ENCODE measurements around the gene DENND1A. TPM values are rescaled to one million over a fixed set of nuclear protein-coding genes. Genes with fewer than 3 reads are reported as not detected.

The DENND1A gene
- total RNA-seq, 1 donor from 2014 or later, result 23.0 TPM

DNA sequence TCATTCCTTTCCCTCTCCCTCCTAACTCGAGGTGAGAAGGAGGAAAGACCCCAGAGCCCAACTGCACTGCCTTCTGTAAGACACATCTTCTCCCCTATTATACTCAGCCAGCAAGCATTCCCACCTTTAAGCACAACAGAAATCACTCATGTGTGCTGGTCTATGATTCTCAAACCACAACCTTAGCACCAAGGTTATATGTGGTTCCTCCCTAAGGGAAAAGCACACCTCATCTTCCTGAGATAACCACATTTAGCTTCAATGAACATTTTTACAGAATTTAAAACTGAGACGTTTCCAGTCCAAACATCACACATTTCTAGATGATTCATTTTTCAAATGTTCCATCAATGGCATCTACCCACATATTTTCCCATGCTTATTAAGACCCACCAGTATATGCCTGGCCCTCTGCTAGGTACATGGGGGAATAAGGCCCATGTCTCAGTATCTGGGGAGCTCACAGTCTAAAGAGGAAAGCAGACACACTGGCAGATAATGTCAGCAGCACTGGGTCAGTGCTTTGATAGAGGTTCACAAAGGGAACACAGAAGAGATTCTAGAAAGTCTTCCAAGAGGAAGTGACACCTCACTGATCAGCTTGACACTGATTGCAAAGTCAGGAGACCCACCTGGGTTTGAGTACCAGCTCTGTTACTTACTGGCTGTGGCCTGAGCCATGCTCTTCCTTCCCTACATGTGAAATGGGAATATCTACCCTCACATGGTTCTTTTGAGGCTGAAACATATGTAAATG, 245.4 kb downstream of the DENND1A start:
- intact Hi-C loops (cut with DNase I), result no loop called here
- DNase-seq, result no peak
- H3K36me3 ChIP-seq, result no peaks in the 10 kb centered on the region
- ATAC-seq, result no peak
- TF ChIP-seq, protein P1, sequence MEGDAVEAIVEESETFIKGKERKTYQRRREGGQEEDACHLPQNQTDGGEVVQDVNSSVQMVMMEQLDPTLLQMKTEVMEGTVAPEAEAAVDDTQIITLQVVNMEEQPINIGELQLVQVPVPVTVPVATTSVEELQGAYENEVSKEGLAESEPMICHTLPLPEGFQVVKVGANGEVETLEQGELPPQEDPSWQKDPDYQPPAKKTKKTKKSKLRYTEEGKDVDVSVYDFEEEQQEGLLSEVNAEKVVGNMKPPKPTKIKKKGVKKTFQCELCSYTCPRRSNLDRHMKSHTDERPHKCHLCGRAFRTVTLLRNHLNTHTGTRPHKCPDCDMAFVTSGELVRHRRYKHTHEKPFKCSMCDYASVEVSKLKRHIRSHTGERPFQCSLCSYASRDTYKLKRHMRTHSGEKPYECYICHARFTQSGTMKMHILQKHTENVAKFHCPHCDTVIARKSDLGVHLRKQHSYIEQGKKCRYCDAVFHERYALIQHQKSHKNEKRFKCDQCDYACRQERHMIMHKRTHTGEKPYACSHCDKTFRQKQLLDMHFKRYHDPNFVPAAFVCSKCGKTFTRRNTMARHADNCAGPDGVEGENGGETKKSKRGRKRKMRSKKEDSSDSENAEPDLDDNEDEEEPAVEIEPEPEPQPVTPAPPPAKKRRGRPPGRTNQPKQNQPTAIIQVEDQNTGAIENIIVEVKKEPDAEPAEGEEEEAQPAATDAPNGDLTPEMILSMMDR (IDR thresholded peaks at IDR 0.05), result no peak
- H3K4me3 ChIP-seq, result no peak overlapping the region
- H3K27ac ChIP-seq, result no peak overlapping the region
- H3K9me3 ChIP-seq, result no peaks in the 10 kb centered on the region
- no peaks in the 10 kb centered on the region for H3K27me3 ChIP-seq (ENCODE audit: low read depth)
- H3K4me1 ChIP-seq, result peaks cover 6% of the 10 kb centered on the region

DNA sequence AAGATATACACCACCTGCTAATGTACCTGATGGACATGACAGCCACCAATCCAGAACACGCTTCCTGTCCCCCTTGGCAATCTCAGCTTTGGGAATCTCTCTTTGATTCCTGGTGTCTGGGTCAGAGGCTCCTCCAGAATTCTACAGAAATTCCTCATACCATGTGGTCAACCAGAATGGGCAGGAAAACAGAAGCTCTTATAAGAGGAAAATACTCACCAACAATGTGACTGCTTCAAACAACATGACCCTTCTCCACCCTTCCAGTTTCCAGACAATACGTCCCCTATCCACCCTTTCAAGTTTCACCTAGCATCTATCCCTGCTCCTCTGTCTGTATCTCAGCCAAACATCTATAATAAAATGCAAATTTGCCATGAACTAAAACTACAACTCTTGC, 247.2 kb downstream of the DENND1A start:
- DNase-seq (no peak), ATAC-seq (no peak)
- peaks cover 20% of the 10 kb centered on the region for H3K4me1 ChIP-seq
- no peaks in the 10 kb centered on the region for H3K36me3 ChIP-seq
- no peak overlapping the region for H3K27ac ChIP-seq
- no peak overlapping the region for H3K4me3 ChIP-seq
- no peaks in the 10 kb centered on the region for H3K9me3 ChIP-seq
- TF ChIP-seq, protein P1 (IDR thresholded peaks at IDR 0.05), result no peak
- no peaks in the 10 kb centered on the region for H3K27me3 ChIP-seq (ENCODE audit: low read depth)
- intact Hi-C loops (cut with DNase I), result no loop called here

DNA sequence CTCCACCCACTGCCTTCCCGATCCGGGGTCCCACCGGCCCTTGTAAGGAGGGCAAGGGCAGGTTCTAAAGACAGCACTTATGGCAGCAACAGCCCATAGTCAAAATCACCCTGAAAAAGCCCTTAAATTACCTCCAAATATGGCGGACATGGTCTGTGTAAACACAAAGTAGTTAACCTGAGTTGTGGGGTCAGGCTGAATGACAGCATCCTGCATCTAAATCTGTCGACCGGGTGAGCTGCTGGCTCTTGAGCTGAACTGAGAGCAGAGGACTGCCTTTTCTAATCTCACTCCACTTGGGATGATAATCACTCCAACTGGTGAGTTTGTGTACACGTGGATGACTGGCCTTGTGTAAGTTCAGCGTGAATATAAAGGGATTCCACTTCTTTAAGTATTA, 249.6 kb downstream of the DENND1A start:
- no peaks in the 10 kb centered on the region for H3K36me3 ChIP-seq
- no peaks in the 10 kb centered on the region for H3K27me3 ChIP-seq (ENCODE audit: low read depth)
- DNase-seq, result no peak
- H3K9me3 ChIP-seq, result no peaks in the 10 kb centered on the region
- intact Hi-C loops (cut with DNase I), result no loop called here
- TF ChIP-seq, protein P1 (IDR thresholded peaks at IDR 0.05), result no peak
- H3K4me3 ChIP-seq, result no peak overlapping the region
- no peak overlapping the region for H3K27ac ChIP-seq
- peaks cover 16% of the 10 kb centered on the region for H3K4me1 ChIP-seq
- no peak for ATAC-seq

DNA sequence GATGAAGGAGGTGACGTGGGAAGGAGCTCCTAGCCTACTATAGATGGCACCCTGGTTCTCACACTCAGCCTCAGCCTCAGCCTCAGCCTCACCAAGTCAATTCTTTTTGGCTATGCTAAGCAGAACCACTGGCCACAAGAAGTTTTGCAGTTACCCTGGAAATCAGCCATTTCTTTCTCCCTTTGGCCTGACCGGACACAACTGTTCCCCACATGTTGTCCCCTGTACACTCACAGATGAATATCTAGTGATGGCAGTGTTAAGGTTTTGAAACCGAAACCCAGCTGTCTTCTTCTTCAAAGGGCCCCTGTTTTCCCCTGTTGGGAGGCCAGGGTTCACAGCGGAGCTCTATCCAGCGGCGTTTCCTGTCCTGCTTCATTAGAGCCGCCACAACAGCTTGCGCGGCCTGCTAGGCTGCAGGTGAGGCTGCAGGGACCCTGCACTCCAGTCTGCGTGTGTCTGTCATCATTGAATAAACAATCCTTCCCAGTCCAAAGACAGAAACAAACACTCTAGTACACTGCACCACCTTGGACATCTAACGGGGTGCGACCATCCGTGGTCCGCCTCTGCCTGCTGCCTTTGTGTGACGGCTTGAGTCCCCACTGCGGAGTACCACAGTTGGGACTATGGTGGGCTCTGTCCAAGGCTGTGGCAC, 250.5 kb downstream of the DENND1A start:
- TF ChIP-seq, protein P1 (IDR thresholded peaks at IDR 0.05), result no peak
- DNase-seq, result no peak
- ATAC-seq, result peak; percentile 24 to 66

DNA sequence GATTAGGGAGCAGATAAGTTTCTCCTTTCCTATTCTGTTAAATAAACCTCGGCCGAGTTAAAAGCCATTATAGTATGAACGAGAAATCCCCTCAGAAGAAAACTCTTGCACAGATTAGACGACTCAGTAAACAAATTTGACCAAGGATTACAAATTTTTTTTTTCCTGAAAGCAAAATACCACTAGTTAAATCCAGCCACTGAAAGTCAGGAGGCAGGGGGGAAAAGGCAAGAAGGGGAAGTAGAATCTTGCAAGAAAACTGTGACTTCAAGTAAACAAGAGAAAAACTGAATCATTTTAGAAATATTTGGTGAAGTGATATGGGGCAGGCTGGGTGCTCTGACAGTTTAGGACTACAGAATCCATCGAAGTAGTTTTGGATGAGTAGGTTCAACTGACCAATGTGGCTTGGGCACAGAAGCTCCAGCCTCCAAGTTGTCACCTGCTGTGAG, 251.0 kb downstream of the DENND1A start:
- Histone ChIP-seq H3K36me3 (no peaks in the 10 kb centered on the region), H3K27me3 (ENCODE audit: low read depth) (no peaks in the 10 kb centered on the region), H3K27ac (no peak overlapping the region), H3K4me1 (peaks cover 16% of the 10 kb centered on the region), H3K4me3 (no peak overlapping the region), H3K9me3 (no peaks in the 10 kb centered on the region)
- intact Hi-C loops (cut with DNase I), result no loop called here
- peak in 1 of 2 donors; percentile 20 for ATAC-seq
- no peak for DNase-seq
- TF ChIP-seq, protein P1 (IDR thresholded peaks at IDR 0.05), result no peak

More for the DNA sequence above, 250.5 kb downstream of the DENND1A start:
- Histone ChIP-seq H3K4me1 (peaks cover 16% of the 10 kb centered on the region), H3K27me3 (ENCODE audit: low read depth) (no peaks in the 10 kb centered on the region), H3K36me3 (no peaks in the 10 kb centered on the region), H3K4me3 (no peak overlapping the region), H3K9me3 (no peaks in the 10 kb centered on the region), H3K27ac (no peak overlapping the region)
- intact Hi-C loops (cut with DNase I), result no loop called here

All from lower lobe of right lung (tissue), 2 donors.